NCI-H1694 treated with DMSO at 0.1 percent for 48 hours (cell line): Measurements from ENCODE around the gene AGO3.
"Not testable (repeated sequence)": the region's sequence is repeated elsewhere in the genome, so short reads cannot be mapped to it uniquely, and the experiment has no call there.

Experiments
- DNase-seq: peaks from one replicate; lab custom pipeline; 2025; lab: John Stamatoyannopoulos, UW

The AGO3 gene

DNA sequence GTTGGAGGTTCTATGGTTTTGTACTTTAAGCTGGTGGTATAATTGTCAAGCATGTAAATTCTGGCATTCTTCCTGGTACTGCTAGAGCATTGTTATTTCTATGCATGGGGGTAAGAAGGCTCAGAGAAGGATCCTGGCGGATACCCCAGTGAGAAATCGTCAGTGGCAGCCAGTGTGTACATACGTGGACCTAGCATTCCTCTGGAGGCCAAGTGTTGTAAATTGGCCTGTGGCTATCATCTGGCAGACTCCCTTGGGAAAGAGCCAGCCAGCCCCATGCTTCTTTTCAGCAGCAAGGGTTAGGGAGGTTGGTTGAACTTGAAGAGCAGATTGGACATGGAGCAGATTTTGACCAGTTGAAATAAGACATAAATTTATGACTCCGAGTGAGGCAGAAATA is 5.2 kb upstream of the AGO3 start:
- no peak for DNase-seq

DNA sequence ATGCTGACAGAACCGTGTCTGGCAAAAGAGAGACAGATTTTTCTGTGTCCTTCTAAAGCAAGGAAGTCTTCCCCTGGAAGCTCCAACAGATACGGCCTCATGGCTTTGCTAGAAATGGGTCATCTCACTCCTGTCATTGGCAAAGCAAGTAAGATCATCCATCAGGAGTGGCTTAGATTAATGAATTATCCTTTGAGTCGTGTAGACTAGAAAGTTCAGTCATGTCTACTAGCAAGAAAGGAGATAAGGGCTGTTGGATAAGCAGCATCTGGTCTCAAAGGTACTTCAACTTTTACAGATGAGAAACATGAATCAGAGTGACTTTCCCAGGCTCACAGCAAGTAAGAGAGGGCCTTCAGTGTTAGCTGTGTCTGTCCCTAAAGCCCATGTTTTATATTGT is 3.4 kb upstream of the AGO3 start:
- DNase-seq: no peak

DNA sequence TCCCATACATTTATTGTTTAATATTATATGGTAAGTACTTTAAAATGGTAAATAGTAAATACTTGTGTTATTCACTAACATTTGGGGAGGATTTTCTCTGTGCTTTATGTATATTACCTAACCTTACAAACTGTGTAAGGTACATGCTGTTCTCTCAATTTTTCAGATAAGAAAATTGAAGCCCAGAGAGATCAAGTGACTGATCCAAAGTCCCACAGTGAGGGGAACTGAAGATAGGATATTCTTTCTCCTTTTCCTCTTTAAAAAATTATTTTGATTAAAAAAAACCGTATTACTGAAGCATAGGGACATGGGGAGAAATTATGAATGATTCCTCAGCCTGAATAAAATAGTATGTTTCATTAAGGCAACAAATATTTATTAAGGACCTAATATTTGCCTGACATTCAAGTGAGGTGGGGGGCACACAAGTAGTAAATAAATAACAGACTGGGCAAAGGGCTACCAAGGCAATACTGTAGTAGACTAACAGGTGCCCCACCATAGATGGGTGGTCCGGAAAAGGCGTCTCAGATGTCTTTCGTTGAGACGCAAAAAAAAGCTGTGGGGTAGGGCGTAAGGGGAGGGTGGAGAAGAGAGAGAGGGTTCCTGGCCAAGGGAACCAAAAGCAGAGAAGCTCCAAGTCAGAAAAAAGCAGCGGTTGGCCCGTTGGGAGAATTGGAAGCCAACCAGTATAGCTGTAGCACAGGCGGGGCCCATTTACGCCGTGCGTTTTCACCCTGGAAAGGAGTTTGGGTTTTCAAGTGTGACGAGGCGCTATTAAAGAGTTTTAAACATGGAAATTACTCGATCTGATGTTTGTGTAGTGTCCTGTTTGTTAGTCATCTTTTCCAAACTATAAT is 944 bp upstream of the AGO3 start:
- no peak for DNase-seq

DNA sequence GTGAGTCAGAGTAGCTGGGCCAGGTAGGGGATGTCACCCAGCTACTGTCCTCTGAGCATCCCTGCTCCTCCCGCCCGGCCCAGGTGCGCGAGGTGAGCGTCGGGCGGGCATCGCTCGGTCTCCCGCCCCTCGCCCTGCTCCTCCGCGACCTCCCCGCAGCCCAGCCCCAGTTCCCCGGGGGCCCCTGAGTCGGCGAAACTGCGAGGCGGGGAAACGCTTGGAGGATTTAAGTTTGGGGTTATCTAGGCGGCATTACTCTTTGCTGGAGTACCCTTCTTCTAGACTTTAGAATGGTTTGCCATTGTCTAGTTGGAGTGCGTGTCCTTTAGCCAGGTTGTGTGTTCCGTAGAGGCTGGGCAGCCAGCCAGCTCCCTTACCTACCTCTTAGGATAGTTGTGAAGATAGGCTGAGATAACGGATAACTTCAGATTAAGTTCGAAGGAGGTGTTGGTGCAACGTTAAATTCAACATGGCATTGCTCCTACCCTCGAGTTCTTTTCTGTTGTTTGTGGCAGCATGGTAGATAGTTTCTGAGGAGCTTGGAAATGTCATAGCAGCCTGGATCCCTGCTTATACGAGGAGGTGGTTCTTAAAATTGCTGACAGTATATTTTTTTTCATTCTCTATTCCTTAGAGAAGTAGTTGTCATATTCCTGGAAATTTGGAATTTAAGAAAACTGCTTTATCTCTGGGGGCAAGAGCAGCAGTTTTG is 697 bp downstream of the AGO3 start:
- DNase-seq: no peak

DNA sequence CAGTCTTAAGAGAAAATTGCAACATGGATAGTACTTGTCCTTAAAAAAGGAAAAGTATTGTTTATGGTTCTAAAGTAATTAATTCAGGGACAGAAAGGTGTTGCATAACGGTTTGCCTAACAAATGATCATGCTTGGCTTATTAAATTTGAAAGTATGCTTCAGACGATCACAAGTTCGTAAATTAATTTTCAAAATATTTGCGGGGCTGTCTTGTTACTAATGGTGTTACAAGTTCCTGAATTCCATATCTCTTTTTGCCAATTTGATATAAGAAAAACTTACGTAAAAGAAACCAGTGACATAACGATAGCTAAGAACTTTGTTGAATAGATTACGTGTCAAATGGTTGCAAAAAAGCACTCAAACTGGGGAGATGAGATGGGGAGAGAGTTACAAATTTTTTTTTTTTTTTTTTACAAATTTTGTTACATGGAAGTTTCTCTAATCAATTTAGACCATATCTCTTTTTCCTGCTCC is 1.3 kb downstream of the AGO3 start:
- no peak for DNase-seq

DNA sequence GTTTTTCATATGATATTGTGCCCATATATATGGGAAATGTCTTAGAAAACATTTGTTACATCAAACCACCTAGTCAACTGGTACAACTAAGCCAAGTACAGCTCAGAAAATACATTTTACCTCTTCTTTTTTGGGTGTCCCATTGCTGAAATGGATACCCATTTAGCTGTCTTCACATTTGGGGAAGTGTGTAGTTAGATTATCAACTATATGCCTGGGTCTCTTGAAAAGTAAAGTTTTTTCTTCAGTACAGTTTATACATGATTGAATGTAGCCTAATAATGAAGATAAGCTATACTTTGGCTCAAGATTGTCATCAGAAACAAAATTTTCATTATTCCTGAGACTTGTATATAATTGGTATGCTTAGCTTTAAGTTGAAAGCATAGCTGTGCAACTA is 2.0 kb downstream of the AGO3 start:
- no peak for DNase-seq

DNA sequence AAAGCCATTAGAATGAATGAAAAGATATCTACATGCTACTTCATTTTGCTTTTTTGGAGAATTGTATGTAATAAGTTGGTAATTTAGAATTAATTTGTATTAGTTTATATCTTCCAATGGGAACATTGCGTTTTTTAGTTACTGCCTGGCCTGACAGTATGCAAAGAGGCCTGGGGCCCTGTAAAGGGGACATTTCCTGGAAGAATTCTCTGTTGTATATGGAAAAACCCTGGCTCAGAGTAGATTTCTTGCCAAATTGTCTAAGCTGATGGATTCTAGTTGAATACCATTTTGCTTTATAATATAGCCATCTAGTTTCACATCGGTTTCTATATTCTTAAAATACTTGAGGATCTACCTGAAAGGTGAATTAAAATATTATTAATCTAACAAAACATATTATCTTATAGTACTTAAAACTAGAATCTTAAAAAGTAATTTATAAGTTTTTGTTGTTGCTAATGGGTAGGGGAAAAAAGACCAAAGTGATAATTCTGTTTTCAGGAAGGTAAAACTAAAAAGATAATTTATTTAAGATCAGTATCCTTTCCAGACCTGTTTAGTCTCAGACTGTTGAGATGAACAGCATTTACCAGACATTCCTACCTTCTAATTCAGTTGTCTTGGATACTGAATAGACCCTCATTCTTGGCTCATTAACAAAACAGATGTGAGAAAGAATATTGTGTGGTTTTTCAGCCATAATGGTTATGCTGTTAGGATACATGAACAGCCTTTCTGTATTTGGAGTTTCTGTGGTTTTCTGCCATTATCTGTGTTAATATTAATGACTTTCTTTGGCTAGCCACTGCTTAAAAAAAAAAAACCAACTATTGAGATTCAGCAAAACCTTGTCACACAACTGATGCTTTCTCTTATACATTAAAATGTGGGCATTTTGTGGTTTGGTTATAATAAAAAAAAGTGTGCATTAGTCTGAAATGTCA is 4.8 kb downstream of the AGO3 start:
- DNase-seq: no peak

DNA sequence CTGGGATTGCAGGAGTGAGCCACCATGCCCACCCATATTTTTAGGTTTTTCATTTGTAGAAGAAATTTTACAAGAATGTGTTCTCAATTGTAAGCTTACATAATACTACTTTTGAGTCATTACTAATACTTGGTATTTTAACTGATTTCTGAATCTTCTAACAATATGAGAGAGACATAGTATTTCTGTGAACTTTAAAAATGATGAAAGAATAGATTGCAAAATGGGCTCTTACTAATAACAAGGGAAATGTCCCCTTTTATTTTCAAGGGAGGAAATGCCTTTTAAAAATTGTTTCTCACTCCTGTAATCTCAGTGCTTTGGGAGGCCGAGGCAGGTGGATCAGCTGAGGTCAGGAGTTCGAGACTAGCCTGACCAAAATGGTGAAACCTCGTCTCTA is 5.9 kb downstream of the AGO3 start:
- DNase-seq: no peak

DNA sequence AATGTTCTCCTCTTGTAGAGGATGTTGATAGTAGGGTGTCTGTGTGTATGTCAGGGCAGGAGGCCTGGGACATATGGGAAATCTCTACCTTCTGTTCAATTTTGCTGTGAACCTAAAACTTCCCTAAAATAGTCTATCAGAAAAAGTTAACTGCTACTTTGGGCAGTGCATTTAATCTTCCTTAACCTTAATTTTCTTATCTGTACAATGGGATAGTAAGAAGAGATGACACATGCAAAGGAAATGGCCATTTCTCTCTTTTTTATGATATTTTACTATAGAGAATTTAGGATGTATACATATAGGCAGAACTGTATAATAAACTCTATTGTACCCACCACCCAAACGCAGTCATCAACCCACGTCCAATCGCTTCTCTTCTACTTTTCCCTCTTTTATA is 8.6 kb downstream of the AGO3 start:
- no peak for DNase-seq

DNA sequence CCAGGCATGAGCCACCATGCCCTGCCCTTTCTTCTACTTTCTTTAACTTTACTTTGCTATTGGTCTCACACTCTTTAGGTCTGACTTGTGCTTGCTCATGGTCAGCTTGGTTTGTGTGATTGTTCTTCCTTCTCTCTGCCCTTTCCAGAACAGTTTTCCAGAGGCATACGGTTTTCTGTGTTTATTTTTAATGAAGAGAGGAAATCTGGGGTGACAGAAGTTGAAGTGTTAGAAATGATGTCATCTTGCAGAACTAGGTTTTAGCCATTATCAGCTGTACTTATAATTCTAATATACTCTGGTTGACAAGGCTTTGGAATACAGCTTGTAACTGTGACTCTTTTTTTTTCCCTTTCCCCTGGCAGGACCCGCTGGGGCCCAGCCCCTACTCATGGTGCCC is 14.4 kb downstream of the AGO3 start:
- no peak for DNase-seq

DNA sequence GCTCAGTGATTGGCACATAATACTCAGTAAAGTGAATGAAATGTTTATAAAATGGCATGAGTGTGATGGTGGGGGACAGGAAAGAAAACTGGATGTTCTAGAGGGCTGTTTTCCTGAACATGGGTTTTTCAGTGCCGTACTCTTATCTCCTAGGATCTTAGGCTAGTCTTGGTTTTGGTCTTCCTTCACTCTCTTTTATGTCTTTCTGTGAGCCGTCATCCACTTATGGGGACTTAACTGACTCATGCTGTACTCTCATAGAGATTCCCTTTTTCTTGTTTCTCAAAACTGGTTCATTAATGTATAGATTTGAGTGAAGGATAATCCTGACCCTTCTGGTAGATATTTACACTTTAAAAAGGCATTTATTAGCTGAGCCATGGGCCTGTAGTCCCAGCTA is 16.6 kb downstream of the AGO3 start:
- no peak for DNase-seq

DNA sequence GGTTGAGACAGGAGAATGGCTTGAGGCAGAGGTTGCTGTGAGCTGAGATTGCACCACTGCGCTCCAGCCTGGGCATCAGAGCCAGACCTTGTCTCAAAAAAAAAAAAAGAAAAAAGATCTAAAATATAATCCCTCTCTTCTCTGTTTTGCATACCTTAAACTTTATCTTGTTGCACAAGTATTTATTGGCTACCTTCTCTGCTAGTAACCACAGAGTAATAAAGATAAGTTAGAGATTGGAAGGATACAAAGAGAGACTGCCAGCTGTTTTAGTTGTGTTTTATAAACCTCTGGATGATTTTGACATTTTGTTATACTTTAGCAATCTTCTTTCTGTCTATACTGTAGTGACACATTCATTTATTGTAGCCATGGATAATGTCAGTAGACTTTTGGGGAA is 27.7 kb downstream of the AGO3 start:
- no peak for DNase-seq

DNA sequence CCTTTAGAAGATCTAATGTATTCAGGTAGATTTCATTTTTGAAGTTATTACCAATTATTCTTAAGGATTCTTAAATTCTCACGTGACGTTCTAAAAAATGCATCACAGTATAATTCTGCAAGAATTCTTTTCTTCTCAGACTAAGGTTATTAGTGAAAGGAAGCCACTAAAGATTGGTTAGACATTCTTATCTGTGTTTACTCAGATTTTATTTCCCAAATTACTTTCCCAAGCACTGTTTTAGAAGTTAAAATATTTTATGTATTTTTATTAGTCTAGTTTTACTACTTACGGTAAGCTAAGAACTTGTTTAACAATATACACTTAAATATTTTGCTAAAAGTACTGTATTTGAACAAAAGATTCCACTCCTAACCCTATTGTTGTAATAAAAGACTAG is 28.4 kb downstream of the AGO3 start:
- no peak for DNase-seq

DNA sequence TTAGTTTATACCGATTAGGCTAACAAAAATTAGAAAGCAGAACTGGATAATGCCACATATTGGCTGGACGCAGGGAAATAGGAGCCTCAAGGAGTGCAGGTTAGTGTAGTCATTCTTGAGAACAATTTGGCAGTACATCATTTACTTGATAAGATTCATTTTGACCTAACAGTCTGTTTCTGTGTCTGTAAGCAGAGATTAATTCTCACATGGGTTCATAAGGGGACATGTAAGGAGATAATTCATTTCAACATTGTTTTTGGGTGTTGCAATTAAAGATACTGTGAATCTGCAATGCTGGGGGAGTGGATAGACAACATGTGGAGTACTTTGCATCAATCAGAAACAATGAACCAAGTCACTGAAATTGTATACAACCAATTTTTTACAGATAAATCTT is 32.0 kb downstream of the AGO3 start:
- DNase-seq: no peak

DNA sequence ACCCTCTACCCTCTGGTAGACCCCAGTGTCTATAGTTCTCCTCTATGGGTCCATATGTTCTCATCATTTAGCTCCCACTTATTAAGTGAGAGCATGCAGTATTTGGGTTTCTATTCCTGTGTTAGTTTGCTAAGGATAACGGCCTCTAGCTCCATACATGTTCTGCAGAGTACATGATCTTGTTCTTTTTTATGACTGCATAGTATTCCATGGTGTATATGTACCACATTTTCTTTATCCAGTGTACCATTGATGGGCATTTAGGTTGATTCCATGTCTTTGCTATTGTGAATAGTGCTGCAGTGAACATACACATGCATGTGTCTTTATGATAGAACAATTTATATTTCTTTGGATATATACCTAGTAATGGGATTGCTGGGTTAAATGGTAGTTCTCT is 33.4 kb downstream of the AGO3 start:
- DNase-seq: not testable (repeated sequence)

DNA sequence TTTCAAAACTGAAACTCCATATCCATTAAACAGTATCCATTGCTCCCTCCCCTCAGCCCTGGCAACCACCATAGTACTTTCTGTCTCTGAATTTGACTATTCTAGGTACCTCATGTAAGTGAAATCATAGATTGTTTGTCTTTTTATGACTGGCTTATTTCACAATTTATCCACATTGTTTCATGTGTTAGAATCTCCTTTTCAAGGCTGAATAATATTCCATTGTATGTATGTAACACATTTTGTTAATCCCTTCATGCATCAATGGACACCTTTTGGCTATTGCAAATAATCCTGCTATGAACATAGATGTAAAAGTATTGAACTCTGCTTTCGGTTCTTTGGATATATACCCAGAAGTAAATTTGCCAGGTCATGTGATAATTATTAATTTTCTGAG is 37.5 kb downstream of the AGO3 start:
- DNase-seq: no peak

DNA sequence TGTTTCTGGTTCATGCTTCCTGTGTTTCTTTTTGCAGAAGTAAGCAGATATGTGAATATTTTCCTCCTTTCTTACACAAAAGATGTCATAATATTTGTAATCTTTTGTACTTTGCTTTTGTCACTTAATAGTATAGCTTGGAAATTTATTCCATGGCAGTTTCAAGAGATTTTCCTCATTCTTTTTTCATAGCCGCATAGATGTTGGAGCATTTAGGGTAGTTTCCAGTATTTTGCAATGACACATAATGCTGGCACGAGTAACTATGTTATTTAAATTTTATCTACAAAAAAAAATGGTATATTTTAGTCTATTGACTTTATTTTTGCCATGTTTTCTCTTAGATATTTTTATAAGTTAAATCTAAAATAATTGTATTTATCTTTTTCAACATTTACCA is 40.7 kb downstream of the AGO3 start:
- no peak for DNase-seq

DNA sequence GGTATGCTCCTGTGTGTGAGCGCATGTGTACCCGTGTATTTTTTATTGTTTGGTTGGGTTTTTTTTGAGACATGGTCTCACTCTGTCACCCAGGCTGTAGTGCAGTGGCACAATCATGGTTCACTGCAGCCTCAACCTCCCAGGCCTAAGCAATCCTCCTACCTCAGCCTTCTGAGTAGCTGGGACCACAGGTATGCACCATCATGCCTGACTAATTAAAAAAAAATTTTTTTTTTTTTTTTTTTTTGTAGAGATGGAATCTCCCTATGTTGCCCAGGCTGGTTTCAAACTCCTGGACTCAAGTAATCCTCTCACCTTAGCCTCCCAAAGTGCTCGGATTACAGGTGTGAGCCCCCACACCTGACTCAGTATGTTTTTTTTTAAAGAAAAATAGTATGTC is 41.7 kb downstream of the AGO3 start:
- DNase-seq: not testable (repeated sequence)

DNA sequence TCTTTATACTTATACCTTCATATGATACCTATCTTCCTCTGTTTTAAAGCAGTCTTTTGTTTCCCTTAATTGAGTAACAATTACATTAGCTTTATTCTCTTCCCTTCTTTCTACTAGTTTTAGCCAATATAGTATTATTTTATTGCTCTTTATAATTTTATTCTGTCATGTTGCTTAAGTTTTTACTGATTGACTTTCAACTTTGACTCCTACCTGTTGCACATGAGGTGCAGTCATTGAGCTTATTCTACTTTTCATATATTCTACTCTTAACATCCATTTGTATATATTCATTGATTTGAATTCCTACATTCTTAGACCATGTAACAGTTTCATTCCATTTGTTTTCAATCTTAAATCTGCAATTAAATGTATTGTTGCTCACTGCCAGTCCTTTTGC is 49.2 kb downstream of the AGO3 start:
- no peak for DNase-seq

DNA sequence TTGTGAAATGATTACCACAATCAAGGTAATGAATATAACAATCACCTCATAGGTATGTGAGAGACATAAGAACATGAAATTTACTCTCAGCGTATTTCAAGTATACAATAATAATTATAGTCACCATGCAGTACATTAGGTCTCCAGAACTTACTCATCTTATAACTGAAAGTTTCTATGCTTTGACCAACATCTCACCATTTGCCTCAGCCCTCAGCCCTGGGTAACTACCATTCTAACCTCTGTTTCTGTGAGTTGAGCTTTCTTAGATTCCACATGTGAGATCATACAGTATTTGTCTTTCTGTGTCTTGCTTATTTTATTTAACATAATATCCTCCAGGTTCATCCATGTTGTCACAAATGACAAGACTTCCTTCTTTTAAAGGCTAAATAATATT is 57.3 kb downstream of the AGO3 start:
- no peak for DNase-seq

DNA sequence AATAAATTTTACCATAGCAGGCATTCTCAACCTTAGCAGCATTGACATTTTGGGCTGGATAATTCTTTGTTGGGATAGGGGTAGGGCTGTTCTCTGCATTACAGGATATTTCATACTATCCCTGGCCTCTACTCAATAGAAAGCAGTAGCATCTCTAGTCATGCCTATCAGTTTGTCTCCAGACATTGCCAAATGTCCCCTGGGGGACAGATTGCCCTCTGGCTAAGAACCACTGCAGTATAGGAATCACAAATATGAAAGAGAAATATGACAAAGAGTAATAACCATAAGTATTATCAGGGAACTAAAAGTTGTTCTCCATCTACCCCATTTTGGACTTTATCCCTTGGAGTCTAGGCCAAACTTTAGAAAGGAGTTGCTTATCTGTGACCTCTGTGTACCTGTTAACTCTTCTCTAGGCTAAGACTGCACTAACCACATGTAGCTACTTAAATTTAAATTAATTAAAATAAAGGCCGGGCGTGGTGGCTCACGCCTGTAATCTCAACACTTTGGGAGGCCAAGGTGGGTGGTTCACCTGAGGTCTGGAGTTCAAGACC is 76.1 kb downstream of the AGO3 start:
- DNase-seq: no peak

DNA sequence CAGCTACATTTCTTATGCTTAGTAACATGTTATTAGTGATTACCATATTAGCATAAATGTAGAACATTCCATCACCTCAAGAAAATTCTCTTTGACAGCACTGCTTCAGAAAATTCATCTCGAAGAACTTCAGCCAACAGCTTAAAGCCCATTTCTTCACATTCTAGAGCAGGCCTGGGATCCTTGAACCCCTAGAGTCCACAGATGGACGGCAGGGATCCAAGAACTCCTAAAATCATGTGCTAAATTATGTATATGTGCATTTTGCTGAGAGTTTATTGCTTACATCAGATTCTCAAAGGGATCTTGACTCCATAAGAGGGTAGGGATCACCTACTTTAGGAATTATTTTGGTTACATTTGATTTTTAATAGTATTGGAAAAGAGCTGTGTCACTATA is 76.8 kb downstream of the AGO3 start:
- no peak for DNase-seq
